Measurements from ENCODE around the gene FAM72C.
"Not testable (repeated sequence)": the region's sequence is repeated elsewhere in the genome, so short reads cannot be mapped to it uniquely, and the experiment has no call there.

DNA sequence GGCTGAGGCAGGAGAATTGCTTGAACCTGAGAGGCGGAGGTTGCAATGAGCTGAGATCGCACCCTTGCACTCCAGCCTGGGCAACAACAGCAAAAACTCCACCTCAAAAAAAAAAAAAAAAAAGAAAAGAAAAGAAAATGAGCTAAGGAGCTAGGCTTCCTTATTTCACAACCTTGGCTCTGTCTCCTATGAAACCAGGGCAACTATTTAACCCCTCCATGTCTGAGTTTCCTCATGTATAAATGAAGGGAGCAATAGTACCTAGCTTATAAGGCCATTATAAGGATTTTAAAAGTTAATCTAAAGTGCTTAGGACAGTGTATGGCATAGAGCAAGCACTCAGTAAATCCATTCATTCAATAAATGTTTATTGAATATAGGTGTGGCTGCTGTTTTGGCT lies 32.9 kb downstream of the FAM72C start:
- not testable (repeated sequence) for TF ChIP-seq EZH2 (IDR thresholded peaks at IDR 0.05); POLR2AphosphoS5 (IDR thresholded peaks at IDR 0.05; ENCODE audit: borderline replicate concordance, low read depth, low read length)

Measured in SK-N-MC (cell line).